ENCODE measurements around the gene LBR.

LBR gene

GRCh38 chr1:225442123-225442505 lies 14.3 kb upstream of the LBR start:
- no peak for DNase-seq

- DNase-seq = no peak
These were observed 13.7 kb upstream of the LBR start for GRCh38 chr1:225441314-225442122.

- no peak for DNase-seq
These were observed 12.8 kb upstream of the LBR start for GRCh38 chr1:225440380-225441221.

GRCh38 chr1:225437710-225438437 lies 10.0 kb upstream of the LBR start:
- DNase-seq = peak in 1 of 2 experiments; percentile 35

GRCh38 chr1:225435957-225436392 lies 8.1 kb upstream of the LBR start:
- DNase-seq = no peak

GRCh38 chr1:225435487-225435886 lies 7.6 kb upstream of the LBR start:
- no peak for DNase-seq

GRCh38 chr1:225435076-225435475 lies 7.2 kb upstream of the LBR start:
- no peak for DNase-seq

- DNase-seq = no peak
These were observed 6.2 kb upstream of the LBR start for GRCh38 chr1:225434046-225434445.

- DNase-seq = no peak
These were observed 3.4 kb upstream of the LBR start for GRCh38 chr1:225431081-225431863.

- no peak for DNase-seq
These were observed 2.5 kb upstream of the LBR start for GRCh38 chr1:225430301-225430700.

- no peak for DNase-seq
These were observed 1.1 kb upstream of the LBR start for GRCh38 chr1:225428881-225429455.

GRCh38 chr1:225428068-225428880 lies 436 bp upstream of the LBR start:
- peak; percentile 84 to 96 for DNase-seq

GRCh38 chr1:225426395-225427234 lies 1.2 kb downstream of the LBR start:
- no peak for DNase-seq

- DNase-seq = no peak
These were observed 2.5 kb downstream of the LBR start for GRCh38 chr1:225425201-225425786.

GRCh38 chr1:225424562-225425200 lies 3.2 kb downstream of the LBR start:
- no peak for DNase-seq

- DNase-seq = no peak
These were observed 4.4 kb downstream of the LBR start for GRCh38 chr1:225423518-225423855.

GRCh38 chr1:225422795-225423517 lies 4.9 kb downstream of the LBR start:
- no peak for DNase-seq

- DNase-seq = no peak
These were observed 5.7 kb downstream of the LBR start for GRCh38 chr1:225422031-225422605.

All from NCI-H446 (cell line).